ENCODE data around the gene NPLOC4.
"Not testable (repeated sequence)": the region's sequence is repeated elsewhere in the genome, so short reads cannot be mapped to it uniquely, and the experiment has no call there.

The NPLOC4 gene

DNA sequence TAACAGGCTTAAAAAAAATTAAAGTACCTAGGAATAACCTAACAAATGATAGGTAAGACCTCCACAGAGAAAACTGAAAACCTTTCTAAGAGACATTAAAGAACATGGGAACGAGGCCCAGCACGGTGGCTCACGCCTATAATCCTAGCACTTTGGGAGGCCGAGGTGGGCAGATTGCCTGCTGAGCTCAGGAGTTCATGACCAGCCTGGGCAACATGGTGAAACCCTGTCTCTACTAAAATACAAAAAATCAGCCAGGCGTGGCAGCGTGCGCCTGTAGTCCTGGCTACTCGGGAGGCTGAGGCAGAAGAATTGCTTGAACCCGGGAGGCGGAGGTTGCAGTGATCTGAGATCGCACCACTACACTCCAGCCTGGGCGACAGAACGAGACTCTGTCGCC is 52.1 kb downstream of the NPLOC4 start:
- not testable (repeated sequence) for DNase-seq (ENCODE audit: low read depth in 2 of 2)

DNA sequence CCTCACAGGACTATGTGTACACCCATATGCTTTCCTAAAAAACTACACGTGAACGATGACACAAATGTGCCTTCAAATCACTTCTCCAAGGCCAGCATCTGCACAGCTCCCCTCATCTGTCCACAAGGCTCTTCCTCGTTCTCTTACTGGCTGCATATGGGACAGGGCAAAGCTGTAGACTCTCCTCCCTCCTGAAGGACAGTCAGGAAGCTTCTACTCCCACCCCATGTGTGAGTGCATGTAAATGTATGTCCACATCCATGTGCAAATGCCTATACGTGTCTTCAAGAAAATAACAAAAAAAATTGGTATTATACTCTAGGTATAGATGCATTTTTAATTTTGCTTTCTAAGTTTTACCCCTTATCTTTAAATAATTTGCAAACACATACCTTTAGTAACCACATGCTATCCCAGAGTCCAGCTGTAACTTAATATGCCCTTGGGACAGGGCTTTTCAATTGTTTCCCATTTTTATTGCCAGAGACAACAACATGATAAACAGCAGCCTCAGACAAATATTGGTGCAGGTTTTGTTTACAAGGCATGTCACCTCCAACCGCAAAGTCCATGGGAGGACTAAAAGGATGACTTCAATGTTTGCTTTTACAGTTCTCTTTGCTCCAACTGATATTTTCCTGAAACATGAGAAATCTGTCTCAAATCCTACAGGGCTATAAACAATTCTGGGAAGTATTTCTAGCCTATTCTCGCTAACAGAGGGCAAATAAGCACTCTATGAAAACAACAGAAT is 53.1 kb downstream of the NPLOC4 start:
- DNase-seq (ENCODE audit: low read depth in 2 of 2): no peak

DNA sequence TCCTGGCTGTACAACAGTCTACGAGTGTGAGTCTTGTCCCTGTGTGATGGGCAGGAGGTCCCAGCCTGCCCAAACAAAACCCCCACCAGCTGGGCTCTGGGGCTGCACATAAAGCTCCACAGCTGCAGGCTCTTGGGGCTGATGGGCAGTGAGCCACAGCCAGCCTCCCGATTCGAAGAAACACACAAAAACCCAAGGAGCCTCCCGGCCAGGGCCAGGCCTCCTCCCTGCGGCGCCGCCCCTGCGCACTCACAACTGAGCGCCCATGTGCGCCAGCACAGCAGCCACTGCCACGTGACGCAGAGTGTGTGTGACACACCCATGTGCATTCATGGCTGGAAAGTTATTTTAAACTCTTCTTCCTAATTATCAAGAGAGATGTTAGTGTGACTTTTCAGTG is 54.2 kb downstream of the NPLOC4 start:
- no peak for DNase-seq (ENCODE audit: low read depth in 2 of 2)

DNA sequence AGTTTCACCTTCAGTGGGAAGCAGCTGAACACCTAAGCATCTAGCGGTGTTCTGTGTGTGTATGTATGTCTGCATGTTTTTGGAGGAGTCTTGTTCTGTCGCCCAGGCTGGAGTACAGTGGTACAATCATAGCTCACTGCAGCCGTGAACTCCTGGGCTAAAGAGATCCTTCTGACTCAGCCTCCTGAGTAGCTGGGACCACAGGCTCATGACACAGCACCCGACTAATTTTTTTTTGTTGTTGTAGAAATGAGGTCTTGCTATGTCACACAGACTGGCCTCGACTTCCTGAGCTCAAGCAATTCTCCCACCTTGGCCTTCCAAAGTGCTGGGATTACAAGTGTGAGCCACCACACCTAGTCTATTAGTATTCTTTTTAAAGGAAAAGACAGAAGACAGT is 54.6 kb downstream of the NPLOC4 start:
- no peak for DNase-seq (ENCODE audit: low read depth in 2 of 2)

DNA sequence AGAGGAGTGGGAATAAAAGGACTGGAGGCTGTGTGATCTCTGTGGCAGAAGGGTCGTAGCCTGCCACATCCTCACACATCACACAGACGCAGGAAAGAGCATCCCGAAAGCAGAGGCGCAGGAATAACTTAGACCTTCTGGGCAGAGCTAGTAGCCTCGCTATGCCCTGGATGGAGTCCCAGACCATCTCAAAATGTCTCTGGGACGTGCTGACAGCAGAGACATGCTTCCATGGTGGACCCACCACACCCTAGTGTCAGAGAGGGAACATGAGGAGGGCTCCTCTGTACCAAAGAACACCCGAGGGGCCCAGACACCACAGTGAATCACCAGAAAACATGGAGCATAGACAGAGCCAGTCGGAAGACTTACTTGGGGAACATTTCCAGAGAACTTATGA is 55.2 kb downstream of the NPLOC4 start:
- no peak for DNase-seq (ENCODE audit: low read depth in 2 of 2)

DNA sequence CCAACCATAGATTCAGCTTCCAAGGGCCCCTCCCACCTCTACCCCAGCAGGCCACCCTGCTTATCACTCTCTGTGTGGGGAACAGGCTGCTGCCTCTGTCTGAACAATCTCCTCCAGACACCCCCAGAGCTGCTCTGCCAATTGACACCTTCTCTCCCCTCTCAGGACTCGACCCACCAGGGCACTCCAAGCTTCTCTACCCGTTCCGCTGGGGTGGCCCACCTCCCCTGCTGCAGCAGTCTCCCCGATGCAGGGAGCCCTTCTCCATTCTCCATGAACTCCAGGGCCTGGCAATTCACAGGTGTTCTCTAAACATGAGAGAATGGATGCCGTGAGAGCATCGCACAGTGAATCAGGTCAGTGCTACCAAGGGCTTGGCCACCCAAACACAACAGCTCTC is 56.4 kb downstream of the NPLOC4 start:
- DNase-seq (ENCODE audit: low read depth in 2 of 2): no peak

DNA sequence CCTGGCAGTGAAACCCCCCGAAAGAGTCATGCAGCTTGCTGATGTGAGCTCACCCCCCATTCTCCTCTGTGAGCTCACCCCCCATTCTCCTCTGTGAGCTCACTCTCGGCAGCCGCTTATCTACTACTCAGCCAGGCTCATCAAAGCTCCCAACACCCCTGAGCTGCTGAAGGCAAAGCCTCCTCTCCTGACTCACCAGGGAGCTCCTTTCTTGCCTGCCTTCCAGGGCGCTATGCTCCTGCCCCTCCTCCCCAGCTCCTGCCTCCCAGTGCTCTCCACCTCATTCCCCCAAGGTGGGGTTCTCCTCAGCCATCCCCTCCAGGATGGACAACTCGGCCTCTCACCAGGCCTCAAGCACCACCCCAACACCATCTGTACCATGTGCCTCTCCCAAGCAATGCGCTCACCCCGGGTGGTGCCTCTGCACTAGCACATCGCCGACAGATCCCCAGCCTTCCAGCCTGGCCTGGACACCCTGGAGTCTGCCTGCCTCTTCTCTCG is 57.0 kb downstream of the NPLOC4 start:
- no peak for DNase-seq (ENCODE audit: low read depth in 2 of 2)

DNA sequence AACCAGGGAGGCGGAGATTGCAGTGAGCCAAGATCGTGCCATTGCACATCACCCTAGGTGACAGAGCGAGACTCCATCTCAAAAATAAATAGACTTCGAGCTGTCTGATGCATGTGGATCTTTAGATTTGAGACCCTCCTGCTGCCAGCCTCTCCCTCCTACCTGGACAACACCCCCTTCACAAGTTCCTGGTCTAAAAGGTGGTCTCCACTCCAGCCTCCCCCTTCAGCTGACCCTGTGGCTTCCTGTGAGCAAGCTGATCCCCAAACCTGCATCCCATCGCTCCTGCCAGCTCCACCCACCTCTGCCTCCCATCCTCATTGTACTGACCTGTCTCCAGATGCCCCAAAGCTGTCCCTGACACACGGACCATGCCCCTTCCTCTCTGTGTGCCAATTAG is 57.6 kb downstream of the NPLOC4 start:
- no peak for DNase-seq (ENCODE audit: low read depth in 2 of 2)

DNA sequence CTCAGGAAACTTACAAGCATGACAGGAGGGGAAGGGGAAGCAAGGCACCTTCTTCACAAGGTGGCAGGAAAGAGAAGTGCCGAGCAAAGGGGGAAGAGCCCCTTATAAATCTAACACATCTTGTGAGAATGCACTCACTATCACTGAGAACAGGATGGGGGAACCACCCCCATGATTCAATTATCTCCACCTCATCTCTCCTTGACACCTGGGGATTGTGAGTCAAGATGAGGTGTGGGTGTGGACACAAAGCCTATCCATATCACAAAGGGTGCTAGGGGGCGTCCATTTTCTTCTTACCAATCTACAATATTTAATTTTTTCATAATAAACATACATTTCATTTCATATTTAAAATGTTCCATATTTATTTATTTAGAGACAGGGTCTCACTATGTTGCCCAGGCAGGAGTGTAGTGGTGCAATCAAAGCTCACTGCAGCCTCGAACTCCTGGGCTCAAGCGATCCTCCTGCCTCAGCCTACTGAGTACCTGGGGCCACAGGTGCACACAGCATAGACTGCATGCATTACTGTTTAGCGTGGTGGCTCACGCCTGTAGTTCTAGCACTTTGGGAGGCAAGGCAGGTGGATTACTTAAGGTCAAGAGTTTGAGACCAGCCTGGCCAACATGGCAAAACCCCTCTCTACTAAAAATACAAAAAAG is 58.2 kb downstream of the NPLOC4 start:
- no peak for DNase-seq (ENCODE audit: low read depth in 2 of 2)

DNA sequence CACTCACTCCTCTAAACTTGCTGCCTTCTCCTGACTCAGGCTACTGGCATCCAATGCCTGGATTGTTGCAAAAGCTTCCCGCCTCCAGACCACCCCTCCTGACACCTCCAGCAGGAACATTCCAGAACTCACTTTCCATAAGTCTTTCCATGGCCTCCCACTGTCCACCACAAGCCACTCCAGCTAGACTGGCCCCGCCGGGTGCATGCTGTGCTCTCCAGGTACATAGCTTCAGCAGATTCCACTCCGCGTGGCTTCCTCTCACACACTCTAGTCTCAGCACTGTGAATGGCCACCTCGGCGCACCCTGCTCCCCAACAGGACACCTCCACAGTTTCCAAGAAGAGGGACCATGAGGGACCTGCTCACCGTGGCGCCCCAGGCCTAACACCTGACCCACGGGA is 58.9 kb downstream of the NPLOC4 start:
- DNase-seq (ENCODE audit: low read depth in 2 of 2): no peak

DNA sequence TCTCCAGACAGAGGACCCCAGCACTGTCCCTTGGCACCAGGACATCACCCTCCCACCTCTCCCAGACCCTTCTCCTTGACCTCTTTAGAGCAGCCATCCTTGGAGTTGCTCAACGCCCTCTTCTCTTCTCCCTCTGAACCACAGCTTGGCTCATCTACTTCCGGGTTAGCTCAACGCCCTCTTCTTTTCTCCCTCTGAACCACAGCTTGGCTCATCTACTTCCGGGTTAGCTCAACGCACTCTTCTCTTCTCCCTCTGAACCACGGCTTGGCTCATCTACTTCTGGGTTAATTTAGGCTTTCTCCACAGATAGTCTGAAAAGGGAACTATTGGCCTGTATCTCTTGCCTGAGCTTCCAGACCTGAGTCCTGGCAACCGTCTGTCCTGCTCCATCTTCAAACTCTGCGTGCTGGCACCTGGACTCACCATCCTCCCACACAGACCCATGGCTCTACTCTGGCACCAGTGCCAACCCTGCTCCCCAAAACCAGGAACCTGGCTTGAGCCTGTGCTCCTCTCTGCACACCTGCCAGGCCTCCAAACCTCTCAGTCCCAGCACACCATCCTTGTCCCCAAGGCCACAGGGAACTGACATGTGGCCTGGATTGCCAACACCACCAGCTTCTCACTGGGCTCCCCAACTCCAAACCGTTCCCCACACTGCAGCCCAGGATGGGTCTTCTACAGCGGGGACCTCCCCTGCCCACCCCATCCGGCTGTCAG is 59.5 kb downstream of the NPLOC4 start:
- DNase-seq (ENCODE audit: low read depth in 2 of 2): no peak

DNA sequence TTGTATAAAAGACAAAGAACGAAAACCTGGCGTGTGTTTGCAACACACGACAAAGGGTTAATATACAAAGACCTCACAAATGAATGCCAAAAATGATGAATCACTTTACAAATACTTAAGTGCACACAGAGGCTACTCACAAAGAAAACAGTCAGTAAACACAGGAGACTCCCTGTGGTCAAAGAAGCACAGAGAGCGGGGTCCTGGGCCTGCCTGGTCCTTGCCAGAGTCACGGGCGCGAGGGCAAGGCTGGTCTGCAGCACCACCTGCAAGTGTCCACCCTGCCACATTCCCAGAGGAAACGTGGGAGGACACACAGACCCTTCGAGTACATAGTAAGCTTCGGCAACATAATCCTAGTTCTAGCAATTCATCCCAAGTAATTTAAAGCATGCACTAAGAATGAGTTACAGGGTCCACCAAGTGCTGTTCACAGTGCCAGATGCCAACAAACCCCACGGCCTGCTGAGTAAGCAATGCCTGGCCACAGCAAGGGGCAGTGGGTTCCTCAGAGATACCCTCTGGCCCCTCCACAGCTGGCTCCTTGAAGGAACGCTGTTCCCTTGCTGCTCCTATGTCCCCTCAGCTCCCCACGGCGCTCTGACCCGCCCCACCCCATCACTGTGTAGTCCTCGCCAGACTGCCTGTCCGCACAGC is 60.2 kb downstream of the NPLOC4 start:
- no peak for DNase-seq (ENCODE audit: low read depth in 2 of 2)

DNA sequence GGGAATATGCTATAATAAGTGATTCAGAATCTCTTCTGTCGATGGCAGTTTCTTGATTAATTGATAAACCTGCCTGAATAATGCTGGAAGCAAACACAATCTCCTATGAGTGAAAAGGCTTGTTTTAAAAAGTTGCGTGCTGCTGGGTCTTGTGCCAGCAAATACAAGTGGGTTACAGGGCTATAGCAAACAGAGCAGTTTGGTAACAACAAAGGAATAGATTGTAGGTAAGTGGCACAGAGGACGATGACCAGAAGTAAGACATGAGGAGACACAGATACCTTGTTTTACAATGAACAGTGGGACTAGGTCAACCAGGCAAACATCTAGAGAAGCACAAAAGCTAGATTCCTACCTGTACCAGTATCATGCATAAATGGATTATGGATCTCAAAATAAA is 61.1 kb downstream of the NPLOC4 start:
- no peak for DNase-seq (ENCODE audit: low read depth in 2 of 2)

DNA sequence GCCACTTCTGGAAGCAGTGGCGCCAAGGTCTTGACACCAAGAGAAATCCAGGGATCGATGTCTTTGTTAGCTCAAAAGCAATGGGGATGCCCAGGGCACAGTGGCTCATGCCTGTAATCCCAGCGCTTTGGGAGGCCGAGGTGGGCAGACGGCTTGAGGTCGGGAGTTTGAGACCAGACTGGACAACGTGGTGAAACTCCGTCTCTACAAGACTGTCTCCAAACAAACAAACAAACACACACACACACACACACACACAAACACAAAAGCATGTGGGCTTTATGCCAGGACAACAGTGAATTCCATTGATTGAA is 62.3 kb downstream of the NPLOC4 start:
- no peak for DNase-seq (ENCODE audit: low read depth in 2 of 2)

DNA sequence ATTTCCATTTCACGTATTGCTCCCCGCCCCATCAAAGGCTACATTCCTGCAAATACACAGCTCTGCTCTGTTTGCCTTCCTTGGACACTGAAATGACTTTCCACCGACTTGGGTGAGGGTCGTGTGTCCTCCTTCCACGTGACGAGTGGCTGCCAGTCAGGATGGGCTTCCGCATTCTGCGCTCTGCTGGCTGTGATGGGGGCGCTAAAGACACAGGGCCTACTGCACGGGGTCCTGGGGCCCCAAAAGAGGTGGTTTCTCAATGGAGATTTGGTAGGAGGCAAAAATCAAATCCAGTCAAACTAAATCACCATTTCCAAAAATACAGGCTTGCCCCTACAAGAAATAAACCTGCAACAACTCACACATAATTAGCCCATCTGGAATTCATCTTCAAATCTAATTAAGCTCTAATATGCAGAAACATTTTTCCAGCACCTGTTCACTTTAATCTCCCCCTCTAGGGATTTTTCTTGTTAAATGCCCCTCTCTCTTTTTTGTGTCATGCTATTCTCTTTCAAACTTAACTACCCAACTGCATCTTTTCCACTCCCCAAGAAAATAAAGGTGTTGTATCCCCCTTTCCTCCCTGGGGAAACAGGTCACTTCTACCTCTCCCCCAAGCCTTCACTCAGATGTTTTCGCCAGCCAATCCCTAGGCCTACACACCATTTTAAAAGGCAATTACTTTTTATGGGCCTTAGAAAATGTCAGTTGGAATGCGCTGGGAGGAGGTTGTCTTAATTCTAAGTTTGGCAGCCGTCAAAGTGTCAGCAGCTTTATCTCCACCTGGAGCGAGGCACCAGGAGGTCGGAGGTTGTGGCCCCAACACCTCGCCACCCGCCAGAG is 62.9 kb downstream of the NPLOC4 start:
- no peak for DNase-seq (ENCODE audit: low read depth in 2 of 2)

DNA sequence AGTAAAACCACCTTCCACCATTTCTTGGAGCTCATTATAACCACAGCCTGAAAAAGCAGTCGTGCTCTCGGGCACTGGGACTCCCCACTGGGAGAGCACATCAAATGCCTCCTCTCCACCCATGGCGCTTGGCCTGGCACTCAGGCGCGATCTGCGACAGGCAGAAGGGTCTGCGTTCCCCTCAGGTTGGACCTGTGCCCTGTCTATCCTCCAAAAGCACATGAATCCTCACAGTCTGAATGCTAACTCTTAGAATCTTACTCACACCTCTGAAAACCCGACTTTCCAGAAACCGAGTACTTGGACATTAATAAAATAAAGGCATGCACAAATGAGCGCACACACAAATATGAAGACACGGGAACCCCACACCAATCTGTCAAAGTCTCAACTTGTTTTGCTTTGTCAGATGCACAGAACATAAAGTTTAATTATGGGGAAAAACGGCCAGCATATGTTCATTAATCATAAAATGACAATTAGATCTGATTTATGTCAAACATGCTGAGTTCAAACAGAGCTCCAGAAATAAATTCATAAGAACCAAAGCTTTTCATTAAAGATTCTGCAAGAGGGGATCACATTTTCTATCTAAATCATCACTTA is 64.2 kb downstream of the NPLOC4 start:
- no peak for DNase-seq (ENCODE audit: low read depth in 2 of 2)

DNA sequence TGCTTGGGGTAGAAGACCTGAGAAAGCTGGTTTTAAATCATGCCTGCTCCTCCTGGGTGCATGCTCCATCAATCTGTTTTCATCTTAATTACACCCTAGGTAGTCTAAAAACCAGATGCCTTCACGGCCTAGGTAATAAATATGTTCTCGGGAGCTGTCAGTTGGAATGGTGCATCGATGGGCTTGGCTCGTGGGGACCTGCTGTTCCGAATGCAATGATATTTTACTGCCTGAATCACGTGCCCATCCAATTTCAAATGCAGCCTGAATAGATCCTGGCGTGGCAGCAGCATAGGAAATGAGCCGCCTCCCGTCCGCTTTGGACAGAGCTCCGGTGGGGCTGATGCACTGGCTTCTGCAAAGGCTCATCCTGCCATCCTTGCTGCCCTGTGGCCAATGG is 65.9 kb downstream of the NPLOC4 start:
- no peak for DNase-seq (ENCODE audit: low read depth in 2 of 2)

DNA sequence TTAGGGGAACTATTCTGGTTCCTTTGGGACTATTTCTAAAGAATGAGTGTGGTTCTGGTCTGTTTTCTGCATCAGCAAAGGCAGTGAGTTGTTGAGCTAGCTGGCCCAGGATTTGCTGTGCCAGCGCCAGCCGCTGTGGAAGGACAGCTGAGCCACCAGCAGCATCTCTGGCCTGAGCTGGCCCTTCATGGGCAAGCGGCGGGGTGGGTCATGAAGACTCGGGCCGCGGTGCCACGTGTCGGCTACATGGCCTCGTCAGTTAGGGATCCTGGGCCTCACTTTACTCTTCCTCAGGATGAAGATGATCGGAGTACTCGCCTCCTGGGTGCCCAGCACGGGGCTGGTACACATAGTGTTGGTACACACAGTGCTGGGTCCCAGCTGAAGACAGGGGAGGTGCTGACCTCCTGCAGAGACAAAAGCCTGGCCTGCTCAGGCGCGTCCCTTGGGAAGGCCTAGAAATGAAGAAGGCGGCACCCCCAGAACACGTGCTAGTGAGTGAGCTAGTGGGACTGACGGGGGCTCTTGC is 66.9 kb downstream of the NPLOC4 start:
- DNase-seq (ENCODE audit: low read depth in 2 of 2): no peak

DNA sequence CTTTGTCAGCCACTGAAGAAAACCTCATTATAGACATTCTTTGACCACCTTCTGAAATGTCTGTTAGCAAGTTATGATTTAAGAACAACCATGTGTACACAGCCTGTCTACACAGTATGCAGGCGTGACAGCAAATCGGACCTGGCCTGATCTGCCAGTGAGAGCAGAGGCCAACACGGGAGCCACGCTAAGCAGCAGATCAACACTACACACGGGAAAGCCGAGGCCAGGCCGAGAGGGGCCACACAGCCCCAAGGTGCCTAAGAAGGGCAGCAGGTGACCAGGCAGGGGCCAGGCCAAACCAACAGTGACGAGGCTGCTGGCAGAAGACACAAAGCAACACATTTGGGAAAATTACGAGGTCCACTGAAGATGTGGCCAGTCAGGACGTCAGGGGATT is 68.5 kb downstream of the NPLOC4 start:
- DNase-seq (ENCODE audit: low read depth in 2 of 2): no peak

DNA sequence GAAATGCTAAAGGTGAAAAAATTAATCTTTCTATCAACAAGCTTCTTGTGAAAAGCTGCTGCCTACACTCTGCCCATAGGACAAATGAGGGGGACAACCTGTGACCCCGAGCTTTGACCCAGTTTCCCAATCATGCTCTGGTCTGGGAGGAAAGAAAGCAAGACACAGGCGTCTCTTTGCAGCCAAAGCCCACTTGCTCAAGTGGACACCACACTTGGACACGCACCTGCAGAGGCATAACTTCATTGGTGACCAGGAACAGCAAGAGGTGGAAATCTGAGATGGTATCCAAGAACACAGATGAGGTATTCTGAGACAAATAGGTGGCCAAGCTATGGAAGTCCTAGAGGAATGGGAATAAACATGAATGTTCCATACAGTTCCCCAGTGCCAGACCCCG is 69.7 kb downstream of the NPLOC4 start:
- no peak for DNase-seq (ENCODE audit: low read depth in 2 of 2)
